Hematopoietic multipotent progenitor cell treated with erythropoietin and hydrocortisone succinate and interleukin-3 and kit ligand, for 17 days (in vitro differentiated cells): ENCODE results near the gene MTF1.

Experiments used
- DNase-seq: peaks from one replicate; pipeline ENCODE4 v3.0.0-alpha.2; 2015; ENCODE audit warnings: low spot score

Gene MTF1

DNA sequence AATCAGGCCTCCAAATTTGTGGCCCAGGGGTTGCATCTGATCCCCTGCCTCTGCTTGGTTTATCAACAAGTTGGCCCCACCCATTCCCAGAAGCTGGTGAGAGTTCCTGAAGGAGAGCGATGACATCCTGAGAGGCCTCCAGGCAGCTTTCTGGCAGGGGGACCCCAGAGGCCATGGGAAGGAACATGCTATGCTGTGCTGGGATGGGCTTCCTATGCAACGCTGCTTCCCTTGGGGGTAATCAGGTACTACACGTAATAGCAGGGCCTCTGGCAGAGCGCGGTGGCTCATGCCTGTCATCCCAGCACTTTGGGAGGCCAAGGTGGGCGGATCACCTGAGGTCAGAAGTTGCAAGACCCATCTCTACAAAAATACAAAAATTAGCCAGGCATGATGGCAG is 8.4 kb upstream of the MTF1 start:
- no peak for DNase-seq

GRCh38 chr1:37866491-37866890 is 7.1 kb upstream of the MTF1 start:
- no peak for DNase-seq

DNA sequence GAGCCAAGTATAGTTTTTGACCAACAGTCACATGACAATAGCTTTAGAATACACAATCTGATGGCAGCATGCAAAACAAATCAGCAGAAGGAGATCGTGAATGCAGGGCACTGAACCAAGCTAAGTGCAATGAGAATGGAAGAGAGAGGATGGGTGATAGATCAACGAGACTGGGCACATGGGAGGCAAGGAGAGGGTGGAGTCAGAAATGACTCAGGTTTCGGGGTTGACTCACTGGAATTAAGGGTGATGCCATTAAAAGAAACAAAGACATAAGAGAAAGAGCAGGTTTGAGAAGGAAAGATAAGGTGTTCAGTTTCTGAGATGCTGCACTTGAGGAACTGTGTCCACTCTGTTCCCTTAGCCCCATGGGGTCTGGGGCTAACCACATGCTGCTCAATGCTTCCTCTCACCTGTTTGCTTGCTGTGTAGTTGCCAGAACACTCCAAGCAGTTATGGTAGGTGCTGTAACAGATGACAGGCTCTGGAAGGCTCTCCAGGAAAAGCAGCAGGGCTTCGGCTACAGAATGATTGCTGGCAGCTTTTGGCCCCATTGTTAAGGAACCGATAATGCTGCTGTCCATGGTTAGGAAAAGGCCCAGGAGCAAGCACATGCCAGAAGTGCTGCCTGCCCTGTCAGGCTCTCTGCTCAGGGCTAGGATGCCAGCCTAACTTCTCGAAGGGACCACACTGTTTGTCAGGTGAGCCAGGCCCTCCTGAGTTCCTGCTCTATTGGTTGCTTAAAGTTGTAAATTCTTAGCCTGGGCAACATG is 6.1 kb upstream of the MTF1 start:
- DNase-seq, result peak; percentile 44

DNA sequence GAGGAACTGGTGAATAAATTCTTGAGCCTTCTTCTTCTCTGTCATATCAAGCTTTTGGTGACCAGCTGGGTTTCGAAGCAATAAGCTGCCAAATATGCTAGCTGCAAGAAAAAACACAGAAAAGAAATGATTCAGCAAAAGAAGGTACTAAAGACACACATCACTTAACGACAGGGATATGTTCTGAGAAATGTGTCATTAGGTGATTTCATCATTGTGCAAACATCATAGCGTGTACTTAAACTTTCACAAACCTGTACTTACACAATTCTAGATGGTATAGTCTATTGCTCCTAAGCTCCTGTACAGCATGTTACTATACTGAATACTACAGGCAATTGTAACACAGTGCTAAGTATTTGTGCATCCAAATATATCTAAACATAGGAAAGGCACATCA is 2.9 kb upstream of the MTF1 start:
- no peak for DNase-seq

- DNase-seq, result no peak
Observed at GRCh38 chr1:37861151-37861550, 1.8 kb upstream of the MTF1 start.

DNA sequence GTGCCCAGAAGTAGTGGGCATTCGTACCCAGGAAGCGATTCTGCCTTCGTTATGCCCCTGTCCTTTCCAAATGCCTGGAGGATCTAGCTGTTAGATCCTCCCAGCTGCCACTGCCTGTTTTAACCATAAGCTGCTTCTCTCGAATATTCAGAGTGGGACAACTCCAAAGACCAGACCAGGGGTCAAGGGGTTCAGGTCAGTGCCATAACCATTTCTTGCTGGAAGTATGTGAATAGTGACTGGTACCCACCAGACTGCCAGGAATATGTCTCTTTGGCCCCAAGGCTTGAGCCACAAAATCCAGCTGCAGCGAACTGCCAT is 914 bp upstream of the MTF1 start:
- DNase-seq, result no peak

GRCh38 chr1:37858931-37859506 is 373 bp downstream of the MTF1 start:
- DNase-seq, result no peak

- DNase-seq, result no peak
Observed at GRCh38 chr1:37854406-37854805, 5.0 kb downstream of the MTF1 start.

DNA sequence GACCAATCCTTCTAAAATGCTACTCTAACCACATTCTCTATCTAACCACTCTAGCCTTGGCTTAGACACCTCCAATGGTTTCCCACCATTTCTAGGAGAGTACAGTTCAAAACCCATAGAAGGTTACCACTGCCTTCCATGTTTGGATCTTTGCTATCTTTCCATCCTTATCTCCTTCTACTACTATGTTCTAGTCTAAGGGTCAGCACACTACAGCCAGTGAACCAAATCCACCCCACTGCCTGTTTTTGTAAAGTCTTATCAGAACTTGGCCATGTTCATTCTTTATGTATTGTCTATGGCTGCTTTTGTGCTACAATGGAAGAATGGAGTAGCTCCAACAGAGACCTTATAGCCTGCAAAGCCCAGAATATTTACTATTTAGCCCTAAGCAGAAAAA is 6.2 kb downstream of the MTF1 start:
- DNase-seq, result no peak

- DNase-seq, result no peak
Observed at GRCh38 chr1:37851782-37852210, 7.6 kb downstream of the MTF1 start.

- DNase-seq, result no peak
Observed at GRCh38 chr1:37851262-37851661, 8.1 kb downstream of the MTF1 start.

DNA sequence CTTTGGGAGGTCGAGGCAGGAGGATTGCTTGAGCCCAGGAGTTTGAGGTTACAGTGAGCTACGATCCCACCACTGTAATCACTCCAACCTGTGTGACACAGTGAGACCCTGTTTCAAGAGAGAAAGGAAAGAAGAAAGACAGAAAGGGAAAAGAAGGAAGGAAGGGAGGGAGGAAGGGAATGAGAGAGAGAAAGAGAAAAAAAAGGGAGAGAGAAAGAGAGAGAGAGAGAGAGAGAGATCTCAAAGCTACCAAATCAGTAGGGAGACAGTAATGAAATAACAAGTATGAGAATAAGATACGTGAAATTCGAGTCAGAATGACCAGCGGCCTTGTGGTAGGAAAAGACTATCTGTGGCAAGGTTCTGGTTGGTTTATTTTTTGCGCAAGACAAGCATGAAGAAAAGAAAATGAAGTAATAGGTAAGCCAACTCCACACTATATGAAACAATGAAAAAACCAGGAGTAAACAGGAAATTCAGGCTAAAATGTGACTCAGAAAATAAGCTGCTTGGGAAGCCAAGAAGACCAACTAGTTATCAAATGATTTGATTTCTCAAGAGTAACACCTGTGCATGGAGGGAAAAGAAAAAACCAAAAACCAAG is 8.9 kb downstream of the MTF1 start:
- no peak for DNase-seq

DNA sequence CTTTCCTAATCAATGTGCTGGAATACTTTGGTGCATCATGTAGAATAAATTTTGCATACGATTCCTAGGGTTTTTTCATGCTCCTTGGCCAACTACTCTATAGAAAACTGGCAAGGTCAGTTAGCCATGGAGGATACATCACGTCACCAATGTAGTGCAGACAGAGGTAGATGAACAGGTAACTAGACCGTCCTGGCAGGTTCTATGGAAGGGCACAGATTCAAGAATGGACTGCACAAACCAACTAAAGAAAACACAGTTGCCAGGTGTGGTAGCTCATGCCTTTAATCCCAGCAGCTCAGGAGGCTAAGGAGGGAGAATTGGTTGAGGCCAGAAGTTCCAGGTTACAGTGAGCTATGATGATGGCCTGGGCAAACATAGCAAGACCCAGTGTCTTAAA is 9.9 kb downstream of the MTF1 start:
- DNase-seq, result no peak

DNA sequence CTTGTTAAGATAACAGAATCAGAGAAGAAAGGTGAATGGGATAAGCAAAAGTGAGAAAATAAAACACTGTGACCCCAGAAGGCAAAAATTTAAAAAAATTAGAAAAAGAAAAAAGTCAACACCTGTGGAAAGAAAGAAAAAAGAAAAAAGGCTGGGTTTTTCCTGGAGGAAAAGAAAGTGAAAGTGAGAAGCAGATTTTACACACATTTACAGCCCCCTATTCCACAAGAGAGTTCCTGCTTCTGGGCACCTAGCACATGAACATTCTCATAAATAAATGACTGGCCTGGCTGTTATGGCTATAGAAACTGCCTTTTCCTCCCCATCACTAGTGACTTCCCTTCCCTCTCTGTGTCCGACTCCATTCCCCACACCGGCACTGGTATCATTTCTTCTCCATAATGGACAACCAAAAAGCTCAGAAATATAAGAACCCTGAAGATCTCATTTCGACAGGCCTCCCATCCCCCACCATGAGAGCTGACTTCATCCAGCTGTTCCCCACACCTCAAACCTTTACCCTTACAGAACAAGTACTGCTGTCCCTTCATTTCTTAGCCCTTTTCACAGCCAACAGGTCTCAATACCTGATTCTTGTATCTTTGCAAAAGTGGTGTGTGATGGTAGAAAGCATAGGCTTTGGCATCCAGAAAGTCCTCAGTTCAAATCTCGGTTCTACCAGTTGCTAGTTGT is 12.6 kb downstream of the MTF1 start:
- no peak for DNase-seq

DNA sequence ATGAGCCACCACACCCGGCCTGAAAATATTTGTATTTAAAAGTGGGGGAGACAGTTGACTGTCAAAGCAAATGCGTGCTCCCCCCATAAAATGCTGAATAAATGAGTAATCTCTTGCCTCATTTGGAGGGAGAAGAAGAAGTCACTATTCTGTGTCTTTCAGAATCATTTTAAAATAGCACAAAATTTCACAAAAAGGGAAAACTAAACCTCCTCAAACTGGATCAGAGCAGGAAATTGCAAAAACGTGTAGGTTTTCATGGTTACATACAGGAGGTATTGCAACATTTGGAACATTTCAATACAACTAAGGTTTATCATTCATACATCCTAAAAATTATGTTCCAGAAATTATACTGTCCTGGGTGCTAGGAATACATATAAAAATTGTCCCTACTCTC is 13.6 kb downstream of the MTF1 start:
- no peak for DNase-seq

- no peak for DNase-seq
Observed at GRCh38 chr1:37845049-37845646, 14.2 kb downstream of the MTF1 start.

GRCh38 chr1:37844536-37844935 is 14.9 kb downstream of the MTF1 start:
- no peak for DNase-seq

GRCh38 chr1:37841652-37842051 is 17.7 kb downstream of the MTF1 start:
- no peak for DNase-seq

GRCh38 chr1:37840711-37841110 is 18.7 kb downstream of the MTF1 start:
- DNase-seq, result no peak

- DNase-seq, result no peak
Observed at GRCh38 chr1:37839676-37840075, 19.7 kb downstream of the MTF1 start.

DNA sequence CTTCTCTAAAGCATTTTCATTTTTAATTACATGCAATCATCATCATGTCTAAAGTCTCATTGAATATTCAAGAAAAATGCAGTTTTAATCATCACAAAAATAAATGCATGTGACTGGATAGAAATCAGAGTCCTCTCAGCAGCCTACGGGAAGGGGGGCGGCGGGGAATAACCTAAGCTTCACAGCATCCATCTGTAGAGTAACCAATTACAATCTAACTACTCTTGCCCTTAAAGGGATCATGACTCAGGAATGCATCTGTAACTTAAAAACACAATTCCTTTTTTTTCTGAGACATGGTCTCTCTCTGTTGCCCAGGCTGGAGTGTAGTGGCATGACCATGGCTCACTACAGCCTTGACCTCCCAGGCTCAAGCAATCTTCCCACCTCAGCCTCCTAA is 22.6 kb downstream of the MTF1 start:
- DNase-seq, result no peak

DNA sequence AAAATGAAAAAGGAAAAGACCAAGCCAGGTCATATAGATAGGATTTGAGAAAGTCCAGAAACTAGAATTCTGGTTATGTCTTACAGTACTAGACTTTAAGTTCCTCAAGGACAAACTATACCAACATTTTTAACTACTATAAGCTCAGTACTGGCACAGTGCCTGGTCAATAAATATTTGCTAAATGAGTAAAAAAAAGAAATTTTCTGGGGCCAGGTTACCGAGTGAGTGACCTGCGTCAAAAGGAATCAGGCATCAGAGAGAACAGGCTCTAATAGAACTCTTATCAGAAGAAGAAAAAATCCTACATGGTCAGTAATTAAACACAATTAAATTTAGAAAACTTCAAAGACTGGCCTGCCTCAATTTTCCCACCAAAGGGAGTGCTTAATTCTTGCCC is 27.6 kb downstream of the MTF1 start:
- DNase-seq, result no peak

DNA sequence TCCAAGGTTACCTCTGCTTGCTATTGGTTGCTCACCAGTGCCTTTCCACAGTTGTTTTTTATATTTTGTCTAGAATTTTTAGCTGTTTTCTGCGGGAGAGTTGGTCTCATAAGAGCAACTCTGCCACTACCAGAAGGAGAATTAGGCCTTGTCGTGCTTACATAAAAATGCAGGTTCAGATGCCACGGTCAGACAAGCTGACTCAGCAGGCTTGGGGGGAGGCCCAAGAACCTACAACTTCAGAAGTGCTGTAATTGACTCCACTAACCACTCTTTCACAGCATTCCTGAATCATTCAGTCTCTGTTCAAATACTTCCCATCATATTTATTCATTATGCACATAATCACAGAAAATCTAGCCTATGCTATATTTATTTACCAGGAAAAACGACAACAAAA is 28.3 kb downstream of the MTF1 start:
- DNase-seq, result no peak
